Transverse colon (tissue), 3 donors: ENCODE data around the gene PLD6.

Experiments used
- EP300 ChIP-seq: sonication (generic); formaldehyde crosslinking; IDR thresholded peaks from one replicate; pipeline ENCODE4 v1.6.1; 2017; ENCODE audit warnings: antibody characterized with exemption, low read depth
- POLR2A ChIP-seq: fragments of 450-650 bp; IDR thresholded peaks from one replicate; pipeline ENCODE4 v1.6.1; 2016; ENCODE audit warnings: antibody characterized with exemption, mild to moderate bottlenecking, moderate library complexity
- TF ChIP-seq, protein P1 (sequence below), 5 experiments: fragments of 200-600 bp in 3 of 5; fragments of 450-650 bp in 2 of 5; sonication (generic) in 3 of 5; IDR thresholded peaks; 1 replicate in 2 of 5; 2 replicates in 3 of 5; pipeline ENCODE4 v1.5.1; 2016 to 2017; ENCODE audit warnings: antibody characterized with exemption in 5 of 5, inconsistent platforms in 3 of 5, mild to moderate bottlenecking in 2 of 5, moderate library complexity in 1 of 5

DNA sequence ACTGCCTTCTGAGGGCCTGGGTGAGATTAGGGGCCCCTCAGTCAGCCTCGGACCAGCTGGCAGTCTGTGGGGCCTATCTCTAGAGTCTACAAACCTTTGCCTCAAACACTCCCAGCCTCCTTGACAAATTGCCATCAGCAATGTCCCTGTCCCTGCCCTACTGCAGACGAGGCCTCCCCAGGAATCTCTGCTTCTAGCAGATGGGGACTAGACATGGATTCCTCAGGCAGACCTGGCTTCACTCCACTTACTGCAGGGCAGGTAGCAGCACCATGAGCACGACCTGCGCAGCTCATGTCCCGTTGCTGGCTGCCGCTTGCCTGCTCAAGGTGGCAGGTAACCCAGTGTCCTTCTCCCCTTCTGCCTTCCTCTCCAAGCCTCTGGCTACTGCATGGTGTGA, 49.1 kb downstream of the PLD6 start:
- TF ChIP-seq EP300 = no peak
- no peak for TF ChIP-seq POLR2A
- TF ChIP-seq, protein P1, sequence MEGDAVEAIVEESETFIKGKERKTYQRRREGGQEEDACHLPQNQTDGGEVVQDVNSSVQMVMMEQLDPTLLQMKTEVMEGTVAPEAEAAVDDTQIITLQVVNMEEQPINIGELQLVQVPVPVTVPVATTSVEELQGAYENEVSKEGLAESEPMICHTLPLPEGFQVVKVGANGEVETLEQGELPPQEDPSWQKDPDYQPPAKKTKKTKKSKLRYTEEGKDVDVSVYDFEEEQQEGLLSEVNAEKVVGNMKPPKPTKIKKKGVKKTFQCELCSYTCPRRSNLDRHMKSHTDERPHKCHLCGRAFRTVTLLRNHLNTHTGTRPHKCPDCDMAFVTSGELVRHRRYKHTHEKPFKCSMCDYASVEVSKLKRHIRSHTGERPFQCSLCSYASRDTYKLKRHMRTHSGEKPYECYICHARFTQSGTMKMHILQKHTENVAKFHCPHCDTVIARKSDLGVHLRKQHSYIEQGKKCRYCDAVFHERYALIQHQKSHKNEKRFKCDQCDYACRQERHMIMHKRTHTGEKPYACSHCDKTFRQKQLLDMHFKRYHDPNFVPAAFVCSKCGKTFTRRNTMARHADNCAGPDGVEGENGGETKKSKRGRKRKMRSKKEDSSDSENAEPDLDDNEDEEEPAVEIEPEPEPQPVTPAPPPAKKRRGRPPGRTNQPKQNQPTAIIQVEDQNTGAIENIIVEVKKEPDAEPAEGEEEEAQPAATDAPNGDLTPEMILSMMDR (IDR thresholded peaks at IDR 0.05) = no peak
